CD8-positive, alpha-beta memory T cell (primary cell): ENCODE data around the gene IRX4. TPM values are rescaled to one million over a fixed set of nuclear protein-coding genes. Genes with fewer than 3 reads are reported as not detected.
A peak's percentile ranks its signal among the peaks of the same experiment; 100 is the strongest.

Experiments
- CTCF ChIA-PET: fragments of 350-600 bp; sonication (Branson Sonifier 250); formaldehyde crosslinking; loops from one replicate; lab custom pipeline; 2021; ENCODE audit warnings: antibody characterized with exemption; lab: Charles Lee
- POLR2A ChIA-PET: fragments of 350-600 bp; sonication (Branson Sonifier 250); formaldehyde crosslinking; loops from one replicate; lab custom pipeline; 2021; ENCODE audit warnings: antibody characterized with exemption; lab: Charles Lee
- DNase-seq, 5 donors: peaks; one replicate each; pipeline versions ENCODE4 v3.0.0 to v3.0.0-alpha.2; 2020 to 2022; ENCODE audit warnings: mixed read lengths in 1 of 5
- H3K27ac ChIP-seq: one replicate; pipeline ENCODE4 v1.7.0; 2013; ENCODE audit warnings: low read depth, mild to moderate bottlenecking, low read length, moderate library complexity
- H3K27me3 ChIP-seq: 2 replicates; pipeline ENCODE4 v1.7.0; 2013; ENCODE audit warnings: low read length, mild to moderate bottlenecking; ENCODE audit not compliant: insufficient read depth, poor library complexity, severe bottlenecking
- H3K36me3 ChIP-seq: 2 replicates; pipeline ENCODE4 v1.7.0; 2013; ENCODE audit warnings: mild to moderate bottlenecking, low read length, moderate library complexity; ENCODE audit not compliant: insufficient read depth
- H3K4me1 ChIP-seq: 2 replicates; pipeline ENCODE4 v1.7.0; 2013; ENCODE audit warnings: mild to moderate bottlenecking, low read length, moderate library complexity; ENCODE audit not compliant: insufficient read depth
- H3K4me3 ChIP-seq: 2 replicates; pipeline ENCODE4 v1.7.0; 2013; ENCODE audit warnings: mild to moderate bottlenecking, low read length
- H3K9me3 ChIP-seq: 2 replicates; pipeline ENCODE4 v1.7.0; 2013; ENCODE audit warnings: mild to moderate bottlenecking, low read length
- H3K27ac Mint-ChIP-seq, 8 donors: one replicate each; pipeline ENCODE4 v1.8.0; 2020 to 2021; ENCODE audit warnings: mixed read lengths in 8 of 8, mild to moderate bottlenecking in 6 of 8, inconsistent platforms in 3 of 8, moderate library complexity in 3 of 8
- H3K27me3 Mint-ChIP-seq, 2 donors: one replicate each; pipeline ENCODE4 v1.8.0; 2020 to 2021; ENCODE audit warnings: mixed read lengths in 2 of 2, mild to moderate bottlenecking in 1 of 2, moderate library complexity in 1 of 2
- H3K36me3 Mint-ChIP-seq, 3 donors: one replicate each; pipeline ENCODE4 v1.8.0; 2020 to 2021; ENCODE audit warnings: mixed read lengths in 3 of 3, inconsistent platforms in 1 of 3, mild to moderate bottlenecking in 1 of 3
- H3K4me1 Mint-ChIP-seq, 3 donors: one replicate each; pipeline ENCODE4 v1.8.0; 2020 to 2021; ENCODE audit warnings: mixed read lengths in 3 of 3, inconsistent platforms in 1 of 3, mild to moderate bottlenecking in 1 of 3
- H3K4me3 Mint-ChIP-seq, 7 donors: one replicate each; pipeline ENCODE4 v1.8.0; 2020 to 2021; ENCODE audit warnings: mixed read lengths in 7 of 7, mild to moderate bottlenecking in 6 of 7, moderate library complexity in 4 of 7, inconsistent platforms in 2 of 7
- H3K9me3 Mint-ChIP-seq, 5 donors: one replicate each; pipeline ENCODE4 v1.8.0; 2020 to 2022; ENCODE audit warnings: mixed read lengths in 5 of 5, mild to moderate bottlenecking in 3 of 5, moderate library complexity in 2 of 5, inconsistent platforms in 1 of 5
- polyA plus RNA-seq: library from polyadenylated mRNA; unstranded; fragments of 300-500 nt; fragmentation: Illumina TruSeq; gene quantifications from one replicate; pipeline ENCODE4 v1.2.3, GENCODE V29; 2021
- total RNA-seq, 2 experiments: library from RNA; stranded (reverse); gene quantifications; one replicate each; pipeline ENCODE4 v1.2.3, GENCODE V29; 2021

IRX4 gene
- total and polyA plus RNA-seq, 3 experiments from 2014 or later: not detected

- Mint-ChIP-seq H3K4me1 (peaks cover 5 to 9% (median 6%) of the 10 kb centered on the region in 3 donors), H3K36me3 (no peaks in the 10 kb centered on the region), H3K4me3 (no peak overlapping the region), H3K27me3 (peaks cover 35 to 48% of the 10 kb centered on the region in 2 donors), H3K27ac (no peak overlapping the region), H3K9me3 (no peaks in the 10 kb centered on the region)
- H3K4me1 ChIP-seq: no peaks in the 10 kb centered on the region
- no peak overlapping the region for H3K27ac ChIP-seq
- H3K9me3 ChIP-seq: no peaks in the 10 kb centered on the region
- ChIA-PET CTCF (no interaction called here), POLR2A (interaction anchor here (0.8 kb wide), 1 partner anchor 8 kb away, joined by 8 read pairs; no protein-coding TSS in a partner anchor)
- peaks cover 5% of the 10 kb centered on the region for H3K27me3 ChIP-seq
- peak in 1 of 5 donors; percentile 20 for DNase-seq
- no peak overlapping the region for H3K4me3 ChIP-seq
- H3K36me3 ChIP-seq: no peaks in the 10 kb centered on the region
Observed at GRCh38 chr5:1885868-1886845, 3.4 kb upstream of the IRX4 start.

GRCh38 chr5:1885404-1885755 lies 2.7 kb upstream of the IRX4 start:
- no peak overlapping the region for H3K27ac Mint-ChIP-seq
- peaks cover 5% of the 10 kb centered on the region for H3K27me3 ChIP-seq
- CTCF ChIA-PET: no interaction called here

GRCh38 chr5:1884678-1885403 lies 2.1 kb upstream of the IRX4 start:
- Mint-ChIP-seq H3K36me3 (no peaks in the 10 kb centered on the region), H3K27me3 (peaks cover 40 to 47% of the 10 kb centered on the region in 2 donors), H3K9me3 (no peaks in the 10 kb centered on the region), H3K4me3 (peak overlapping the region in 2 of 7 donors; percentile 9 to 13), H3K4me1 (peaks cover 5 to 14% (median 7%) of the 10 kb centered on the region in 3 donors), H3K27ac (no peak overlapping the region)
- POLR2A ChIA-PET: no interaction called here
- H3K27me3 ChIP-seq: peaks cover 10% of the 10 kb centered on the region
- H3K27ac ChIP-seq: no peak overlapping the region
- no peaks in the 10 kb centered on the region for H3K4me1 ChIP-seq
- H3K9me3 ChIP-seq: no peaks in the 10 kb centered on the region
- H3K4me3 ChIP-seq: no peak overlapping the region
- DNase-seq: no peak
- no peaks in the 10 kb centered on the region for H3K36me3 ChIP-seq
- CTCF ChIA-PET: no interaction called here

More at GRCh38 chr5:1885404-1885755, 2.7 kb upstream of the IRX4 start:
- Histone ChIP-seq H3K9me3 (no peaks in the 10 kb centered on the region), H3K36me3 (no peaks in the 10 kb centered on the region), H3K27ac (no peak overlapping the region), H3K4me3 (no peak overlapping the region), H3K4me1 (no peaks in the 10 kb centered on the region)
- Mint-ChIP-seq H3K27me3 (peaks cover 37 to 44% of the 10 kb centered on the region in 2 donors), H3K4me3 (no peak overlapping the region), H3K9me3 (no peaks in the 10 kb centered on the region), H3K36me3 (no peaks in the 10 kb centered on the region), H3K4me1 (peaks cover 5 to 11% (median 7%) of the 10 kb centered on the region in 3 donors)
- no peak for DNase-seq
- POLR2A ChIA-PET: no interaction called here

GRCh38 chr5:1883925-1884677 lies 1.4 kb upstream of the IRX4 start:
- peak overlapping the region in 5 of 7 donors; percentile 9 to 72 (median 28) for H3K4me3 Mint-ChIP-seq
- peaks cover 5 to 14% (median 10%) of the 10 kb centered on the region in 3 donors for H3K4me1 Mint-ChIP-seq
- no peak overlapping the region for H3K4me3 ChIP-seq
- H3K9me3 Mint-ChIP-seq: peaks cover 0 to 2% (median 0%) of the 10 kb centered on the region in 5 donors
- CTCF ChIA-PET: no interaction called here
- H3K36me3 ChIP-seq: no peaks in the 10 kb centered on the region
- peaks cover 11% of the 10 kb centered on the region for H3K27me3 ChIP-seq
- no peaks in the 10 kb centered on the region for H3K4me1 ChIP-seq
- peaks cover 43 to 47% of the 10 kb centered on the region in 2 donors for H3K27me3 Mint-ChIP-seq
- no peak for DNase-seq
- H3K36me3 Mint-ChIP-seq: no peaks in the 10 kb centered on the region
- H3K27ac Mint-ChIP-seq: peak overlapping the region in 1 of 8 donors; percentile 31
- H3K9me3 ChIP-seq: no peaks in the 10 kb centered on the region
- no peak overlapping the region for H3K27ac ChIP-seq
- POLR2A ChIA-PET: no interaction called here

- no peak overlapping the region for H3K27ac ChIP-seq
- Mint-ChIP-seq H3K9me3 (peaks cover 0 to 2% (median 0%) of the 10 kb centered on the region in 5 donors), H3K4me3 (peak overlapping the region in 2 of 7 donors; percentile 20 to 79), H3K27ac (no peak overlapping the region), H3K36me3 (no peaks in the 10 kb centered on the region), H3K4me1 (peaks cover 5 to 12% (median 8%) of the 10 kb centered on the region in 3 donors), H3K27me3 (peaks cover 38 to 41% of the 10 kb centered on the region in 2 donors)
- no peak overlapping the region for H3K4me3 ChIP-seq
- H3K27me3 ChIP-seq: peaks cover 11% of the 10 kb centered on the region
- no peaks in the 10 kb centered on the region for H3K36me3 ChIP-seq
- CTCF ChIA-PET: no interaction called here
- no peaks in the 10 kb centered on the region for H3K9me3 ChIP-seq
- POLR2A ChIA-PET: no interaction called here
- no peaks in the 10 kb centered on the region for H3K4me1 ChIP-seq
- no peak for DNase-seq
Observed at GRCh38 chr5:1883120-1883924, 597 bp upstream of the IRX4 start.

- Mint-ChIP-seq H3K36me3 (no peaks in the 10 kb centered on the region), H3K27me3 (peaks cover 43 to 45% of the 10 kb centered on the region in 2 donors), H3K4me3 (no peak overlapping the region), H3K4me1 (peaks cover 5 to 15% (median 8%) of the 10 kb centered on the region in 3 donors), H3K27ac (no peak overlapping the region), H3K9me3 (peaks cover 0 to 2% (median 0%) of the 10 kb centered on the region in 5 donors)
- H3K9me3 ChIP-seq: no peaks in the 10 kb centered on the region
- CTCF ChIA-PET: no interaction called here
- H3K4me3 ChIP-seq: no peak overlapping the region
- peaks cover 11% of the 10 kb centered on the region for H3K27me3 ChIP-seq
- no peaks in the 10 kb centered on the region for H3K4me1 ChIP-seq
- no peaks in the 10 kb centered on the region for H3K36me3 ChIP-seq
- POLR2A ChIA-PET: no interaction called here
- no peak for DNase-seq
- no peak overlapping the region for H3K27ac ChIP-seq
Observed at GRCh38 chr5:1881731-1882336, 891 bp downstream of the IRX4 start.

GRCh38 chr5:1881098-1881572 lies 1.6 kb downstream of the IRX4 start:
- Mint-ChIP-seq H3K4me3 (peak overlapping the region in 1 of 7 donors; percentile 48), H3K27me3 (peaks cover 43 to 45% of the 10 kb centered on the region in 2 donors), H3K9me3 (peaks cover 0 to 2% (median 0%) of the 10 kb centered on the region in 5 donors), H3K27ac (no peak overlapping the region), H3K36me3 (no peaks in the 10 kb centered on the region), H3K4me1 (peaks cover 5 to 15% (median 8%) of the 10 kb centered on the region in 3 donors)
- POLR2A ChIA-PET: no interaction called here
- CTCF ChIA-PET: no interaction called here
- Histone ChIP-seq H3K4me3 (no peak overlapping the region), H3K36me3 (no peaks in the 10 kb centered on the region), H3K9me3 (no peaks in the 10 kb centered on the region), H3K27me3 (peaks cover 11% of the 10 kb centered on the region), H3K4me1 (no peaks in the 10 kb centered on the region), H3K27ac (no peak overlapping the region)
- no peak for DNase-seq
